ENCODE data around the gene TOM1. TPM values are rescaled to one million over a fixed set of nuclear protein-coding genes. Genes with fewer than 3 reads are reported as not detected.

The TOM1 gene
- total RNA-seq, 1 donor from 2014 or later = 29.6 TPM

GRCh38 chr22:35376728-35377472, 77.2 kb downstream of the TOM1 start:
- Mint-ChIP-seq H3K27ac (ENCODE audit: unreplicated experiment) (peak overlapping the region; percentile 82), H3K4me1 (ENCODE audit: low read depth, unreplicated experiment) (peaks cover 24% of the 10 kb centered on the region), H3K27me3 (ENCODE audit: low read depth, unreplicated experiment) (no peaks in the 10 kb centered on the region), H3K4me3 (ENCODE audit: unreplicated experiment) (no peak overlapping the region), H3K9me3 (ENCODE audit: unreplicated experiment) (no peaks in the 10 kb centered on the region), H3K36me3 (ENCODE audit: low read depth, unreplicated experiment) (no peaks in the 10 kb centered on the region)
- Histone ChIP-seq H3K4me2 (ENCODE audit: low read length) (peak overlapping the region; percentile 72), H4K20me1 (ENCODE audit: insufficient read depth, low read length) (no peaks in the 10 kb centered on the region), H3K4me3 (ENCODE audit: insufficient read depth, low read depth, low read length) (peak overlapping the region; percentile 30), H3K36me3 (ENCODE audit: insufficient read depth, low read length) (no peaks in the 10 kb centered on the region), H3K9me3 (ENCODE audit: insufficient read depth, low read depth, low read length) (no peaks in the 10 kb centered on the region), H3K79me2 (ENCODE audit: insufficient read depth, low read length) (no peaks in the 10 kb centered on the region), H3K9ac (ENCODE audit: low read length) (peak overlapping the region; percentile 67), H3K4me1 (ENCODE audit: insufficient read depth, low read length) (peaks cover 31% of the 10 kb centered on the region), H3K27me3 (ENCODE audit: insufficient read depth, low read length) (no peaks in the 10 kb centered on the region), H2AFZ (ENCODE audit: low read depth, low read length) (peak overlapping the region; percentile 63), H3K27ac (ENCODE audit: low read depth, low read length) (peak overlapping the region; percentile 78)
- no peak for TF ChIP-seq CTCF (IDR thresholded peaks at IDR 0.05; ENCODE audit: insufficient read depth, low read depth, low read length)
- TF ChIP-seq EZH2 (IDR thresholded peaks at IDR 0.05; ENCODE audit: insufficient read depth, low read length) = no peak
- DNase-seq (ENCODE audit: low read depth) (peak; percentile 96), FAIRE-seq (peak; percentile 49)

- peak overlapping the region; percentile 82 for H3K27ac Mint-ChIP-seq (ENCODE audit: unreplicated experiment)
- H3K9me3 ChIP-seq (ENCODE audit: insufficient read depth, low read depth, low read length) = no peaks in the 10 kb centered on the region
- H3K36me3 Mint-ChIP-seq (ENCODE audit: low read depth, unreplicated experiment) = no peaks in the 10 kb centered on the region
- TF ChIP-seq EZH2 (IDR thresholded peaks at IDR 0.05; ENCODE audit: insufficient read depth, low read length) (no peak), CTCF (IDR thresholded peaks at IDR 0.05; ENCODE audit: insufficient read depth, low read depth, low read length) (no peak)
- no peak for DNase-seq (ENCODE audit: low read depth)
- no peaks in the 10 kb centered on the region for H3K79me2 ChIP-seq (ENCODE audit: insufficient read depth, low read length)
- H3K27me3 ChIP-seq (ENCODE audit: insufficient read depth, low read length) = no peaks in the 10 kb centered on the region
- no peaks in the 10 kb centered on the region for H3K27me3 Mint-ChIP-seq (ENCODE audit: low read depth, unreplicated experiment)
- H3K4me2 ChIP-seq (ENCODE audit: low read length) = no peak overlapping the region
- H3K27ac ChIP-seq (ENCODE audit: low read depth, low read length) = no peak overlapping the region
- H4K20me1 ChIP-seq (ENCODE audit: insufficient read depth, low read length) = no peaks in the 10 kb centered on the region
- H3K4me3 ChIP-seq (ENCODE audit: insufficient read depth, low read depth, low read length) = no peak overlapping the region
- no peak overlapping the region for H3K4me3 Mint-ChIP-seq (ENCODE audit: unreplicated experiment)
- H3K36me3 ChIP-seq (ENCODE audit: insufficient read depth, low read length) = no peaks in the 10 kb centered on the region
- FAIRE-seq = no peak
- H2AFZ ChIP-seq (ENCODE audit: low read depth, low read length) = no peak overlapping the region
- no peak overlapping the region for H3K9ac ChIP-seq (ENCODE audit: low read length)
- no peaks in the 10 kb centered on the region for H3K9me3 Mint-ChIP-seq (ENCODE audit: unreplicated experiment)
- peaks cover 28% of the 10 kb centered on the region for H3K4me1 ChIP-seq (ENCODE audit: insufficient read depth, low read length)
- H3K4me1 Mint-ChIP-seq (ENCODE audit: low read depth, unreplicated experiment) = peaks cover 24% of the 10 kb centered on the region
Observed at GRCh38 chr22:35377735-35378134, 78.0 kb downstream of the TOM1 start.

- peaks cover 24% of the 10 kb centered on the region for H3K4me1 Mint-ChIP-seq (ENCODE audit: low read depth, unreplicated experiment)
- no peak overlapping the region for H3K27ac Mint-ChIP-seq (ENCODE audit: unreplicated experiment)
- H3K4me3 Mint-ChIP-seq (ENCODE audit: unreplicated experiment) = no peak overlapping the region
- peaks cover 6% of the 10 kb centered on the region for H3K36me3 Mint-ChIP-seq (ENCODE audit: low read depth, unreplicated experiment)
- Histone ChIP-seq H3K9ac (ENCODE audit: low read length) (no peak overlapping the region), H3K9me3 (ENCODE audit: insufficient read depth, low read depth, low read length) (no peaks in the 10 kb centered on the region), H3K4me2 (ENCODE audit: low read length) (no peak overlapping the region), H3K4me3 (ENCODE audit: insufficient read depth, low read depth, low read length) (no peak overlapping the region), H3K27ac (ENCODE audit: low read depth, low read length) (no peak overlapping the region), H3K4me1 (ENCODE audit: insufficient read depth, low read length) (peaks cover 28% of the 10 kb centered on the region), H3K36me3 (ENCODE audit: insufficient read depth, low read length) (no peaks in the 10 kb centered on the region), H3K27me3 (ENCODE audit: insufficient read depth, low read length) (no peaks in the 10 kb centered on the region), H3K79me2 (ENCODE audit: insufficient read depth, low read length) (no peaks in the 10 kb centered on the region), H4K20me1 (ENCODE audit: insufficient read depth, low read length) (no peaks in the 10 kb centered on the region), H2AFZ (ENCODE audit: low read depth, low read length) (no peak overlapping the region)
- DNase-seq (ENCODE audit: low read depth) (no peak), FAIRE-seq (no peak)
- no peaks in the 10 kb centered on the region for H3K27me3 Mint-ChIP-seq (ENCODE audit: low read depth, unreplicated experiment)
- no peak for TF ChIP-seq CTCF (IDR thresholded peaks at IDR 0.05; ENCODE audit: insufficient read depth, low read depth, low read length)
- no peak for TF ChIP-seq EZH2 (IDR thresholded peaks at IDR 0.05; ENCODE audit: insufficient read depth, low read length)
- H3K9me3 Mint-ChIP-seq (ENCODE audit: unreplicated experiment) = no peaks in the 10 kb centered on the region
Observed at GRCh38 chr22:35378621-35379020, 78.9 kb downstream of the TOM1 start.
